Fibroblast of pulmonary artery (primary cell): ENCODE measurements around the gene PFDN2.

Source experiments
- DNase-seq: peaks from one replicate; pipeline ENCODE4 v3.0.0-alpha.2; 2010; ENCODE audit warnings: low read depth
- H3K4me3 ChIP-seq: replicated peaks from 2 replicates; pipeline ENCODE4 v1.5.1; 2011; ENCODE audit warnings: low read depth, mild to moderate bottlenecking, control low read depth, low read length, moderate library complexity
- CTCF ChIP-seq: IDR thresholded peaks from 2 replicates; pipeline ENCODE4 v1.5.1; 2011; ENCODE audit warnings: mild to moderate bottlenecking, control low read depth, low read length, inconsistent platforms; ENCODE audit errors: missing control alignments

The PFDN2 gene

GRCh38 chr1:161095230-161095629 is 22.6 kb downstream of the PFDN2 start:
- no peak overlapping the region for H3K4me3 ChIP-seq
- TF ChIP-seq CTCF = no peak
- no peak for DNase-seq

GRCh38 chr1:161094481-161094880 is 23.4 kb downstream of the PFDN2 start:
- no peak for TF ChIP-seq CTCF
- no peak for DNase-seq
- H3K4me3 ChIP-seq = no peak overlapping the region

GRCh38 chr1:161092621-161093028 is 25.2 kb downstream of the PFDN2 start:
- H3K4me3 ChIP-seq = no peak overlapping the region
- DNase-seq = no peak

GRCh38 chr1:161091796-161092507 is 25.9 kb downstream of the PFDN2 start:
- no peak for DNase-seq
- H3K4me3 ChIP-seq = no peak overlapping the region
- TF ChIP-seq CTCF = no peak

More at GRCh38 chr1:161092621-161093028, 25.2 kb downstream of the PFDN2 start:
- no peak for TF ChIP-seq CTCF

- H3K4me3 ChIP-seq = no peak overlapping the region
- no peak for TF ChIP-seq CTCF
- no peak for DNase-seq
Measured at GRCh38 chr1:161091093-161091492, 26.7 kb downstream of the PFDN2 start.

- no peak for DNase-seq
- no peak overlapping the region for H3K4me3 ChIP-seq
- no peak for TF ChIP-seq CTCF
Measured at GRCh38 chr1:161090617-161091016, 27.2 kb downstream of the PFDN2 start.

GRCh38 chr1:161089938-161090337 is 27.9 kb downstream of the PFDN2 start:
- no peak overlapping the region for H3K4me3 ChIP-seq
- DNase-seq = no peak
- TF ChIP-seq CTCF = no peak
